ENCODE data around the gene CD300LF.

The CD300LF gene

GRCh38 chr17:74743755-74744154 is 31.0 kb upstream of the CD300LF start:
- WGBS (ENCODE audit: extremely low coverage, insufficient coverage, insufficient read length): no CpG with 5 or more reads among the region's 2 CpGs
- H3K79me1 ChIP-seq (ENCODE audit: low read length): peaks cover 7% of the 10 kb centered on the region

GRCh38 chr17:74742978-74743545 is 30.3 kb upstream of the CD300LF start:
- Histone ChIP-seq H3K14ac (ENCODE audit: low read length) (no peak overlapping the region), H2AK5ac (ENCODE audit: low read length) (no peak overlapping the region), H3K27me3 (ENCODE audit: insufficient read depth, low read length) (peaks cover 1% of the 10 kb centered on the region), H4K8ac (ENCODE audit: low read depth, low read length) (no peak overlapping the region), H2BK120ac (ENCODE audit: insufficient read depth, low read length, poor library complexity) (no peak overlapping the region), H3K79me2 (ENCODE audit: control insufficient read depth, insufficient read depth, low read length, poor library complexity) (no peaks in the 10 kb centered on the region), H2BK12ac (ENCODE audit: low read length) (no peak overlapping the region), H4K12ac (ENCODE audit: low read depth, low read length) (no peak overlapping the region), H3K9ac (ENCODE audit: low read length) (no peak overlapping the region), H3K4me2 (ENCODE audit: low read length) (no peak overlapping the region), H3K79me1 (ENCODE audit: low read length) (peaks cover 4% of the 10 kb centered on the region), H3K23ac (ENCODE audit: low read length) (no peak overlapping the region), H3K9me3 (ENCODE audit: insufficient read depth, low read depth, low read length) (peaks cover 3% of the 10 kb centered on the region), H3K27ac (ENCODE audit: low read depth, low read length) (no peak overlapping the region), H3K4me1 (ENCODE audit: control insufficient read depth in 1 of 2, insufficient read depth in 2 of 2, low read length in 2 of 2) (peaks cover 29 to 32% of the 10 kb centered on the region in 2 experiments), H2AFZ (ENCODE audit: insufficient read depth, low read length, poor library complexity) (no peak overlapping the region), H3K4me3 (ENCODE audit: low read depth, low read length) (peak overlapping the region; percentile 22), H4K91ac (ENCODE audit: low read depth, low read length) (no peak overlapping the region), H3K36me3 (ENCODE audit: control insufficient read depth in 1 of 2, insufficient read depth in 2 of 2, low read length in 2 of 2) (no peaks in the 10 kb centered on the region), H3K4ac (ENCODE audit: low read depth, low read length) (no peak overlapping the region), H2BK5ac (ENCODE audit: low read depth, low read length, poor library complexity) (no peak overlapping the region), H3K18ac (ENCODE audit: low read length) (no peak overlapping the region)
- no peak for DNase-seq
- WGBS (ENCODE audit: extremely low coverage, insufficient coverage, insufficient read length): no CpG with 5 or more reads among the region's 9 CpGs

More at GRCh38 chr17:74743755-74744154, 31.0 kb upstream of the CD300LF start:
- no peak for DNase-seq
- no peaks in the 10 kb centered on the region for H3K36me3 ChIP-seq (ENCODE audit: control insufficient read depth in 1 of 2, insufficient read depth in 2 of 2, low read length in 2 of 2)
- no peak overlapping the region for H3K4me3 ChIP-seq (ENCODE audit: low read depth, low read length)
- no peak overlapping the region for H4K91ac ChIP-seq (ENCODE audit: low read depth, low read length)
- no peak overlapping the region for H2BK12ac ChIP-seq (ENCODE audit: low read length)
- H3K9ac ChIP-seq (ENCODE audit: low read length): no peak overlapping the region
- peaks cover 3% of the 10 kb centered on the region for H3K9me3 ChIP-seq (ENCODE audit: insufficient read depth, low read depth, low read length)
- H3K14ac ChIP-seq (ENCODE audit: low read length): no peak overlapping the region
- H2AFZ ChIP-seq (ENCODE audit: insufficient read depth, low read length, poor library complexity): no peak overlapping the region
- H3K27me3 ChIP-seq (ENCODE audit: insufficient read depth, low read length): no peaks in the 10 kb centered on the region
- no peak overlapping the region for H2BK120ac ChIP-seq (ENCODE audit: insufficient read depth, low read length, poor library complexity)
- H3K4me1 ChIP-seq (ENCODE audit: control insufficient read depth in 1 of 2, insufficient read depth in 2 of 2, low read length in 2 of 2): peaks cover 29 to 32% of the 10 kb centered on the region in 2 experiments
- no peak overlapping the region for H3K18ac ChIP-seq (ENCODE audit: low read length)
- no peak overlapping the region for H2BK5ac ChIP-seq (ENCODE audit: low read depth, low read length, poor library complexity)
- H2AK5ac ChIP-seq (ENCODE audit: low read length): no peak overlapping the region
- H3K79me2 ChIP-seq (ENCODE audit: control insufficient read depth, insufficient read depth, low read length, poor library complexity): peaks cover 2% of the 10 kb centered on the region
- H3K23ac ChIP-seq (ENCODE audit: low read length): no peak overlapping the region
- H4K8ac ChIP-seq (ENCODE audit: low read depth, low read length): no peak overlapping the region
- no peak overlapping the region for H3K4ac ChIP-seq (ENCODE audit: low read depth, low read length)
- H3K4me2 ChIP-seq (ENCODE audit: low read length): no peak overlapping the region
- no peak overlapping the region for H3K27ac ChIP-seq (ENCODE audit: low read depth, low read length)
- H4K12ac ChIP-seq (ENCODE audit: low read depth, low read length): no peak overlapping the region

GRCh38 chr17:74742153-74742515 is 29.4 kb upstream of the CD300LF start:
- H2BK12ac ChIP-seq (ENCODE audit: low read length): no peak overlapping the region
- H2BK120ac ChIP-seq (ENCODE audit: insufficient read depth, low read length, poor library complexity): no peak overlapping the region
- H3K9ac ChIP-seq (ENCODE audit: low read length): no peak overlapping the region
- WGBS (ENCODE audit: extremely low coverage, insufficient coverage, insufficient read length): no CpG with 5 or more reads among the region's 4 CpGs
- no peaks in the 10 kb centered on the region for H3K36me3 ChIP-seq (ENCODE audit: control insufficient read depth in 1 of 2, insufficient read depth in 2 of 2, low read length in 2 of 2)
- H3K4me3 ChIP-seq (ENCODE audit: low read depth, low read length): no peak overlapping the region
- no peak overlapping the region for H4K12ac ChIP-seq (ENCODE audit: low read depth, low read length)
- H4K91ac ChIP-seq (ENCODE audit: low read depth, low read length): no peak overlapping the region
- H3K18ac ChIP-seq (ENCODE audit: low read length): no peak overlapping the region
- no peak overlapping the region for H3K4ac ChIP-seq (ENCODE audit: low read depth, low read length)
- peaks cover 3% of the 10 kb centered on the region for H3K9me3 ChIP-seq (ENCODE audit: insufficient read depth, low read depth, low read length)
- no peak overlapping the region for H2BK5ac ChIP-seq (ENCODE audit: low read depth, low read length, poor library complexity)
- H2AK5ac ChIP-seq (ENCODE audit: low read length): no peak overlapping the region
- H4K8ac ChIP-seq (ENCODE audit: low read depth, low read length): no peak overlapping the region
- peaks cover 26 to 31% of the 10 kb centered on the region in 2 experiments for H3K4me1 ChIP-seq (ENCODE audit: control insufficient read depth in 1 of 2, insufficient read depth in 2 of 2, low read length in 2 of 2)
- peaks cover 5% of the 10 kb centered on the region for H3K27me3 ChIP-seq (ENCODE audit: insufficient read depth, low read length)
- no peak for DNase-seq
- H3K14ac ChIP-seq (ENCODE audit: low read length): no peak overlapping the region
- no peak overlapping the region for H2AFZ ChIP-seq (ENCODE audit: insufficient read depth, low read length, poor library complexity)
- no peak overlapping the region for H3K4me2 ChIP-seq (ENCODE audit: low read length)
- no peaks in the 10 kb centered on the region for H3K79me2 ChIP-seq (ENCODE audit: control insufficient read depth, insufficient read depth, low read length, poor library complexity)
- H3K23ac ChIP-seq (ENCODE audit: low read length): no peak overlapping the region
- H3K27ac ChIP-seq (ENCODE audit: low read depth, low read length): no peak overlapping the region
- no peaks in the 10 kb centered on the region for H3K79me1 ChIP-seq (ENCODE audit: low read length)

- H3K4me2 ChIP-seq (ENCODE audit: low read length): no peak overlapping the region
- H3K4me3 ChIP-seq (ENCODE audit: low read depth, low read length): no peak overlapping the region
- H2AFZ ChIP-seq (ENCODE audit: insufficient read depth, low read length, poor library complexity): no peak overlapping the region
- no peak overlapping the region for H3K23ac ChIP-seq (ENCODE audit: low read length)
- no peaks in the 10 kb centered on the region for H3K79me2 ChIP-seq (ENCODE audit: control insufficient read depth, insufficient read depth, low read length, poor library complexity)
- WGBS (ENCODE audit: extremely low coverage, insufficient coverage, insufficient read length): no CpG with 5 or more reads among the region's 17 CpGs
- H2BK5ac ChIP-seq (ENCODE audit: low read depth, low read length, poor library complexity): no peak overlapping the region
- no peak overlapping the region for H2BK120ac ChIP-seq (ENCODE audit: insufficient read depth, low read length, poor library complexity)
- no peaks in the 10 kb centered on the region for H3K79me1 ChIP-seq (ENCODE audit: low read length)
- peaks cover 3% of the 10 kb centered on the region for H3K9me3 ChIP-seq (ENCODE audit: insufficient read depth, low read depth, low read length)
- peaks cover 15% of the 10 kb centered on the region for H3K27me3 ChIP-seq (ENCODE audit: insufficient read depth, low read length)
- no peak overlapping the region for H3K27ac ChIP-seq (ENCODE audit: low read depth, low read length)
- no peak overlapping the region for H3K9ac ChIP-seq (ENCODE audit: low read length)
- no peak overlapping the region for H3K4ac ChIP-seq (ENCODE audit: low read depth, low read length)
- no peak for DNase-seq
- no peaks in the 10 kb centered on the region for H3K36me3 ChIP-seq (ENCODE audit: control insufficient read depth in 1 of 2, insufficient read depth in 2 of 2, low read length in 2 of 2)
- no peak overlapping the region for H4K8ac ChIP-seq (ENCODE audit: low read depth, low read length)
- H4K91ac ChIP-seq (ENCODE audit: low read depth, low read length): no peak overlapping the region
- H3K14ac ChIP-seq (ENCODE audit: low read length): no peak overlapping the region
- H2BK12ac ChIP-seq (ENCODE audit: low read length): no peak overlapping the region
- no peak overlapping the region for H3K18ac ChIP-seq (ENCODE audit: low read length)
- no peak overlapping the region for H4K12ac ChIP-seq (ENCODE audit: low read depth, low read length)
- H3K4me1 ChIP-seq (ENCODE audit: control insufficient read depth in 1 of 2, insufficient read depth in 2 of 2, low read length in 2 of 2): peaks cover 21 to 24% of the 10 kb centered on the region in 2 experiments
- no peak overlapping the region for H2AK5ac ChIP-seq (ENCODE audit: low read length)
Measured at GRCh38 chr17:74740641-74741387, 28.1 kb upstream of the CD300LF start.

All from trophoblast cell (in vitro differentiated cells and primary cell).